Measurements from ENCODE around the gene MPEG1.

DNA sequence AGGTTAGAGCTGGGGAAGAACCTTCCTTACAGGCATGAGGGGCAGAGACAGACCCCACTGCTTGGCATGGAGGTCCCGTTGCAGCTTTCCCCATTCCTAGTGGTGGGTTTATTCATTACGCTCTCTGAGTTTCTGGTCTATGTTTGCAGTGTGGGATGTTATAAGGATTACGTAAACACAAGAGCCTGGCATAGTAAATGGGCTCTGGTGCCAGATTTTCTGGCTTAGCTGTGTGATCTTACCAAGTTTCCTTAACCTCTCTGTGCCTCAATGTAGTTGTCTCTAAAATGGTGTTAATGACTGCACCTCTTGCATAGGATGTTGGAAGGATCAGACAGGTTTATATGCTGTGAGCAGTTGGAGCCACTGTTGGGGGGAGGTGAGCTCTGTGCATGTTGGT is 25.7 kb downstream of the MPEG1 start:
- TF ChIP-seq, protein P1, sequence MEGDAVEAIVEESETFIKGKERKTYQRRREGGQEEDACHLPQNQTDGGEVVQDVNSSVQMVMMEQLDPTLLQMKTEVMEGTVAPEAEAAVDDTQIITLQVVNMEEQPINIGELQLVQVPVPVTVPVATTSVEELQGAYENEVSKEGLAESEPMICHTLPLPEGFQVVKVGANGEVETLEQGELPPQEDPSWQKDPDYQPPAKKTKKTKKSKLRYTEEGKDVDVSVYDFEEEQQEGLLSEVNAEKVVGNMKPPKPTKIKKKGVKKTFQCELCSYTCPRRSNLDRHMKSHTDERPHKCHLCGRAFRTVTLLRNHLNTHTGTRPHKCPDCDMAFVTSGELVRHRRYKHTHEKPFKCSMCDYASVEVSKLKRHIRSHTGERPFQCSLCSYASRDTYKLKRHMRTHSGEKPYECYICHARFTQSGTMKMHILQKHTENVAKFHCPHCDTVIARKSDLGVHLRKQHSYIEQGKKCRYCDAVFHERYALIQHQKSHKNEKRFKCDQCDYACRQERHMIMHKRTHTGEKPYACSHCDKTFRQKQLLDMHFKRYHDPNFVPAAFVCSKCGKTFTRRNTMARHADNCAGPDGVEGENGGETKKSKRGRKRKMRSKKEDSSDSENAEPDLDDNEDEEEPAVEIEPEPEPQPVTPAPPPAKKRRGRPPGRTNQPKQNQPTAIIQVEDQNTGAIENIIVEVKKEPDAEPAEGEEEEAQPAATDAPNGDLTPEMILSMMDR (IDR thresholded peaks at IDR 0.05): no peak
- no peak for TF ChIP-seq POLR2A (IDR thresholded peaks at IDR 0.05)
- TF ChIP-seq EP300 (IDR thresholded peaks at IDR 0.05): no peak

Measured in ovary (tissue), 3 donors.